Endothelial cell of umbilical vein (primary cell): ENCODE measurements around the gene IRF1. TPM values are rescaled to one million over a fixed set of nuclear protein-coding genes. Genes with fewer than 3 reads are reported as not detected.

Source experiments
- BruUV-seq: library from RNA; stranded (reverse); fragments of 400-500 nt; replicated peaks from 2 replicates; lab custom pipeline; 2021; lab: Mats Ljungman, UMichigan
- CTCF ChIA-PET: fragments of 300-600, 350-600 bp; sonication (Branson Sonifier 250); formaldehyde crosslinking; loops from one replicate; lab custom pipeline; 2021; ENCODE audit warnings: antibody characterized with exemption, inconsistent platforms; lab: Charles Lee
- POLR2A ChIA-PET: fragments of 300-600, 350-600 bp; sonication (Branson Sonifier 250); formaldehyde crosslinking; loops from one replicate; lab custom pipeline; 2021; ENCODE audit warnings: antibody characterized with exemption, inconsistent platforms; lab: Charles Lee
- DNase-seq: peaks from one replicate; pipeline ENCODE4 v3.0.0-alpha.2; 2011; ENCODE audit warnings: low read depth, low spot score
- FAIRE-seq: peaks from 2 replicates; lab custom pipeline; 2011; peaks lifted over from hg19 to GRCh38; lab: Jason Lieb, UNC
- H2AFZ ChIP-seq: 2 replicates; pipeline ENCODE4 v1.6.0; 2012; ENCODE audit warnings: low read depth, low read length, control low read depth, inconsistent platforms
- H3K27ac ChIP-seq: 2 replicates; pipeline ENCODE4 v1.5.1; 2011; ENCODE audit warnings: low read depth, mild to moderate bottlenecking, control low read depth, low read length, moderate library complexity; ENCODE audit not compliant: insufficient read depth
- H3K27me3 ChIP-seq, 2 experiments: 2 replicates each; pipeline versions ENCODE4 v1.6.0 to v1.6.1; 2011; ENCODE audit warnings: low read length in 2 of 2, mixed read lengths in 1 of 2; ENCODE audit not compliant: control insufficient read depth in 2 of 2, insufficient read depth in 2 of 2
- H3K36me3 ChIP-seq, 2 experiments: 2 replicates in 1 of 2; 3 replicates in 1 of 2; pipeline ENCODE4 v1.5.1; 2011; ENCODE audit warnings: low read length in 2 of 2, mild to moderate bottlenecking in 1 of 2, moderate library complexity in 1 of 2; ENCODE audit not compliant: control insufficient read depth in 2 of 2, insufficient read depth in 2 of 2; ENCODE audit errors: extremely low read depth in 1 of 2
- H3K4me1 ChIP-seq: 3 replicates; pipeline ENCODE4 v1.5.1; 2011; ENCODE audit warnings: mild to moderate bottlenecking, low read length; ENCODE audit not compliant: control insufficient read depth, insufficient read depth; ENCODE audit errors: extremely low read depth
- H3K4me2 ChIP-seq: 2 replicates; pipeline ENCODE4 v1.6.1; 2011; ENCODE audit warnings: low read length, control low read depth, mixed read lengths; ENCODE audit not compliant: insufficient read depth
- H3K4me3 ChIP-seq, 3 experiments: fragments of 200-600 bp in 1 of 3; sonication (generic), shearing (Covaris generic) in 1 of 3; replicated peaks in 1 of 3; 2 replicates each; pipeline ENCODE4 v1.5.1; 2011 to 2016; ENCODE audit warnings: control low read depth in 3 of 3, low read length in 3 of 3, mild to moderate bottlenecking in 2 of 3, inconsistent platforms in 1 of 3, low read depth in 1 of 3, moderate library complexity in 1 of 3; ENCODE audit not compliant: insufficient read depth in 1 of 3
- H3K79me2 ChIP-seq: 2 replicates; pipeline ENCODE4 v1.6.0; 2012; ENCODE audit warnings: low read length, inconsistent platforms; ENCODE audit not compliant: control insufficient read depth, insufficient read depth
- H3K9ac ChIP-seq: replicated peaks from 2 replicates; pipeline ENCODE3; 2011; ENCODE audit warnings: low read length, control low read depth; ENCODE audit not compliant: insufficient read depth; ENCODE audit errors: extremely low read depth
- H3K9me1 ChIP-seq: replicated peaks from 3 replicates; pipeline ENCODE4 v1.6.0; 2011; ENCODE audit warnings: mild to moderate bottlenecking, low read length; ENCODE audit not compliant: control insufficient read depth, insufficient read depth; ENCODE audit errors: extremely low read depth
- H3K9me3 ChIP-seq: replicated peaks from 2 replicates; pipeline ENCODE4 v1.5.1; 2012; ENCODE audit warnings: low read length, inconsistent platforms; ENCODE audit not compliant: control insufficient read depth, insufficient read depth
- H4K20me1 ChIP-seq: replicated peaks from 2 replicates; pipeline ENCODE3; 2011; ENCODE audit warnings: mild to moderate bottlenecking, low read length; ENCODE audit not compliant: control insufficient read depth, insufficient read depth; ENCODE audit errors: extremely low read depth
- EZH2 ChIP-seq: IDR thresholded peaks from 2 replicates; pipeline ENCODE4 v1.6.1; 2012; ENCODE audit warnings: borderline replicate concordance, low read depth, mild to moderate bottlenecking, moderate library complexity, low read length, inconsistent platforms; ENCODE audit not compliant: severe bottlenecking
- FOS ChIP-seq: IDR thresholded peaks from 2 replicates; pipeline ENCODE4 v1.6.1; 2011; ENCODE audit warnings: mild to moderate bottlenecking, low read length, moderate library complexity, borderline replicate concordance; ENCODE audit not compliant: insufficient read depth
- GATA2 ChIP-seq: IDR thresholded peaks from 2 replicates; pipeline ENCODE4 v1.7.0; 2011; ENCODE audit warnings: low read depth, mild to moderate bottlenecking, moderate library complexity, mixed read lengths, low read length; ENCODE audit not compliant: insufficient read length, insufficient read depth
- MAX ChIP-seq: IDR thresholded peaks from 2 replicates; pipeline ENCODE4 v1.6.1; 2011; ENCODE audit not compliant: insufficient read depth, insufficient read length
- MYC ChIP-seq: IDR thresholded peaks from one replicate; pipeline ENCODE4 v1.6.1; 2011; ENCODE audit warnings: mild to moderate bottlenecking, low read depth, low read length
- POLR2A ChIP-seq: IDR thresholded peaks from 2 replicates; pipeline ENCODE4 v1.6.1; 2012; ENCODE audit warnings: low read depth, mild to moderate bottlenecking, control low read depth, low read length
- POLR2AphosphoS5 ChIP-seq: IDR thresholded peaks from 2 replicates; pipeline ENCODE4 v1.6.1; 2012; ENCODE audit warnings: low read depth, mild to moderate bottlenecking, control low read depth, low read length, moderate library complexity; ENCODE audit not compliant: insufficient read depth
- dilution Hi-C: fragments of 300-500 bp; cut with MboI; formaldehyde crosslinking; loops from one replicate; pipeline ENCODE4 v1.15.0; 2019; ENCODE audit warnings: low sequenced_read_pairs; ENCODE audit not compliant: extremely low pct_ligation_motif_present
- intact Hi-C: fragments of 100-400 bp; cut with micrococcal nuclease; formaldehyde crosslinking; loops from one replicate; pipeline ENCODE4 v1.10.0; 2022
- polyA plus RNA-seq, 4 experiments: library from polyadenylated mRNA; depleted of rRNA in 3 of 4; stranded (reverse) in 3 of 4; unstranded in 1 of 4; fragments of >200 nt; gene quantifications; 2 replicates each; pipeline versions ENCODE4 v1.2.1 to v1.2.3, GENCODE V29; 2011 to 2012; ENCODE audit warnings: missing spikeins in 1 of 4
- total RNA-seq: library from RNA; stranded (reverse); gene quantifications from 2 replicates; pipeline ENCODE4 v1.2.3, GENCODE V29; 2021
- TF ChIP-seq, protein P1 (sequence below), 2 donors: IDR thresholded peaks; 1 replicate in 1 of 2; 2 replicates in 1 of 2; pipeline ENCODE4 v1.5.1; 2011; ENCODE audit warnings: low read length in 2 of 2, mild to moderate bottlenecking in 2 of 2, moderate library complexity in 2 of 2, control low read depth in 1 of 2, inconsistent platforms in 1 of 2, low read depth in 1 of 2; ENCODE audit not compliant: insufficient read depth in 1 of 2; ENCODE audit errors: extremely low read depth in 1 of 2

Gene IRF1
- total and polyA plus RNA-seq, 2 donors (not counting 3 experiments of a cell fraction or from before 2014, with no cell fraction given) = 12.3 to 28.0 TPM

DNA sequence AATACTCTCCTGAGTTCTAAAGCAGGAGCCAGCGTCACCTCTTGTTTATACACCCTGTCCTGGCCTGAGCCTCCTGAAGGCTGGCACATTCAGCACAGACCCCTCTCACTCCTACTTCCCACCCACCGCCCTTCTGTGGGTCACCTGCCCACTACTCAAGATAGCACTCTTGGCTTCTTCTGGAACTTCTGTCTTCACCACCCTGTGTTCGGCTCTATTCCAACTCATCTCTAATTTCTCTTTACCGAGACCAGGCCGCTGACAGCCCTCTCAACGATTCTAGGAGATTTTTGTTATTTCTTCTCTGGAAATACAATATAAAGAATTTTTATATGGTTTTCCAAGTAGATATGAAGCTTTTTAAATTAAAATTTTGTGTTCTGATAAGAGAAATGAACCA is 57.4 kb downstream of the IRF1 start:
- POLR2A ChIA-PET = no interaction called here

More for the DNA sequence above, 57.4 kb downstream of the IRF1 start:
- Histone ChIP-seq H3K27ac (no peak overlapping the region), H3K9ac (no peak overlapping the region), H3K36me3 (no peaks in the 10 kb centered on the region), H3K4me3 (no peak overlapping the region), H3K27me3 (no peaks in the 10 kb centered on the region), H3K4me1 (no peaks in the 10 kb centered on the region), H2AFZ (no peak overlapping the region), H3K4me2 (no peak overlapping the region), H3K79me2 (no peaks in the 10 kb centered on the region), H4K20me1 (no peaks in the 10 kb centered on the region), H3K9me1 (no peaks in the 10 kb centered on the region), H3K9me3 (no peaks in the 10 kb centered on the region)
- CTCF ChIA-PET = interaction anchor here (0.6 kb wide), 1 partner anchor 34 kb away, joined by 3 read pairs; no protein-coding TSS in a partner anchor
- FAIRE-seq (no peak), DNase-seq (no peak)
- dilution Hi-C loops = no loop called here
- BruUV-seq = no TSS peak
- intact Hi-C loops = no loop called here
- no peak for TF ChIP-seq MAX
- no peak for TF ChIP-seq EZH2
- TF ChIP-seq, protein P1, sequence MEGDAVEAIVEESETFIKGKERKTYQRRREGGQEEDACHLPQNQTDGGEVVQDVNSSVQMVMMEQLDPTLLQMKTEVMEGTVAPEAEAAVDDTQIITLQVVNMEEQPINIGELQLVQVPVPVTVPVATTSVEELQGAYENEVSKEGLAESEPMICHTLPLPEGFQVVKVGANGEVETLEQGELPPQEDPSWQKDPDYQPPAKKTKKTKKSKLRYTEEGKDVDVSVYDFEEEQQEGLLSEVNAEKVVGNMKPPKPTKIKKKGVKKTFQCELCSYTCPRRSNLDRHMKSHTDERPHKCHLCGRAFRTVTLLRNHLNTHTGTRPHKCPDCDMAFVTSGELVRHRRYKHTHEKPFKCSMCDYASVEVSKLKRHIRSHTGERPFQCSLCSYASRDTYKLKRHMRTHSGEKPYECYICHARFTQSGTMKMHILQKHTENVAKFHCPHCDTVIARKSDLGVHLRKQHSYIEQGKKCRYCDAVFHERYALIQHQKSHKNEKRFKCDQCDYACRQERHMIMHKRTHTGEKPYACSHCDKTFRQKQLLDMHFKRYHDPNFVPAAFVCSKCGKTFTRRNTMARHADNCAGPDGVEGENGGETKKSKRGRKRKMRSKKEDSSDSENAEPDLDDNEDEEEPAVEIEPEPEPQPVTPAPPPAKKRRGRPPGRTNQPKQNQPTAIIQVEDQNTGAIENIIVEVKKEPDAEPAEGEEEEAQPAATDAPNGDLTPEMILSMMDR (IDR thresholded peaks at IDR 0.05; ENCODE audit: extremely low read depth in 1 of 2, insufficient read depth in 1 of 2, low read depth in 1 of 2, low read length in 2 of 2) = no peak
- TF ChIP-seq MYC = no peak
- no peak for TF ChIP-seq GATA2
- TF ChIP-seq POLR2A = no peak
- TF ChIP-seq FOS = no peak
- TF ChIP-seq POLR2AphosphoS5 = no peak
